ENCODE data around the gene DISP3. TPM values are rescaled to one million over a fixed set of nuclear protein-coding genes. Genes with fewer than 3 reads are reported as not detected.

Gene DISP3
- total RNA-seq, 2 experiments from 2014 or later, result 0.97 to 1.7 TPM

- Histone ChIP-seq H3K79me2 (ENCODE audit: insufficient read depth, low read depth, low read length) (no peaks in the 10 kb centered on the region), H3K4me3 (ENCODE audit: low read depth, low read length, poor library complexity, severe bottlenecking) (no peak overlapping the region), H3K9me2 (ENCODE audit: insufficient read depth, low read length) (no peaks in the 10 kb centered on the region), H4K20me1 (ENCODE audit: insufficient read depth, low read length) (no peaks in the 10 kb centered on the region), H2AFZ (ENCODE audit: low read length) (no peak overlapping the region), H3K4me2 (ENCODE audit: low read length) (no peak overlapping the region), H3K36me3 (ENCODE audit: insufficient read depth, low read length) (no peaks in the 10 kb centered on the region), H3K4me1 (ENCODE audit: insufficient read depth, low read length, poor library complexity, severe bottlenecking) (no peaks in the 10 kb centered on the region), H3K9me3 (ENCODE audit: low read length) (no peaks in the 10 kb centered on the region), H3K27ac (ENCODE audit: low read depth, low read length, poor library complexity, severe bottlenecking) (no peak overlapping the region)
- DNase-seq (ENCODE audit: low spot score), result no peak
- BruUV-seq (replicated peaks), result no TSS peak
- intact Hi-C loops (cut with micrococcal nuclease; ENCODE audit: unreplicated experiment), result no loop called here
- ChIA-PET POLR2A (no interaction called here), CTCF (ENCODE audit: unreplicated experiment) (no interaction called here)
- TF ChIP-seq EZH2phosphoT487 (IDR thresholded peaks at IDR 0.05; ENCODE audit: borderline replicate concordance, low read depth, low read length), result no peak
- no peak for TF ChIP-seq CTCF (conservative IDR thresholded peaks at IDR 0.05; ENCODE audit: low read length)
Observed at GRCh38 chr1:11482198-11482597, 3.2 kb downstream of the DISP3 start.

- no peak for DNase-seq (ENCODE audit: low spot score)
- no peak for TF ChIP-seq CTCF (conservative IDR thresholded peaks at IDR 0.05; ENCODE audit: low read length)
- no peak for TF ChIP-seq EZH2phosphoT487 (IDR thresholded peaks at IDR 0.05; ENCODE audit: borderline replicate concordance, low read depth, low read length)
- POLR2A ChIA-PET, result no interaction called here
- Histone ChIP-seq H3K4me2 (ENCODE audit: low read length) (no peak overlapping the region), H3K4me3 (ENCODE audit: low read depth, low read length, poor library complexity, severe bottlenecking) (no peak overlapping the region), H3K36me3 (ENCODE audit: insufficient read depth, low read length) (no peaks in the 10 kb centered on the region), H3K79me2 (ENCODE audit: insufficient read depth, low read depth, low read length) (no peaks in the 10 kb centered on the region), H3K9me3 (ENCODE audit: low read length) (no peaks in the 10 kb centered on the region), H2AFZ (ENCODE audit: low read length) (no peak overlapping the region), H3K9me2 (ENCODE audit: insufficient read depth, low read length) (no peaks in the 10 kb centered on the region), H3K27ac (ENCODE audit: low read depth, low read length, poor library complexity, severe bottlenecking) (no peak overlapping the region), H3K4me1 (ENCODE audit: insufficient read depth, low read length, poor library complexity, severe bottlenecking) (no peaks in the 10 kb centered on the region), H4K20me1 (ENCODE audit: insufficient read depth, low read length) (no peaks in the 10 kb centered on the region)
- no TSS peak for BruUV-seq (replicated peaks)
- CTCF ChIA-PET (ENCODE audit: unreplicated experiment), result interaction anchor here (0.6 kb wide), 1 partner anchor 171 kb away, joined by 3 read pairs; no protein-coding TSS in a partner anchor
- intact Hi-C loops (cut with micrococcal nuclease; ENCODE audit: unreplicated experiment), result no loop called here
Observed at GRCh38 chr1:11482701-11483479, 3.9 kb downstream of the DISP3 start.

GRCh38 chr1:11483581-11484320 lies 4.8 kb downstream of the DISP3 start:
- Histone ChIP-seq H2AFZ (ENCODE audit: low read length) (no peak overlapping the region), H3K4me1 (ENCODE audit: insufficient read depth, low read length, poor library complexity, severe bottlenecking) (no peaks in the 10 kb centered on the region), H3K4me3 (ENCODE audit: low read depth, low read length, poor library complexity, severe bottlenecking) (no peak overlapping the region), H3K79me2 (ENCODE audit: insufficient read depth, low read depth, low read length) (no peaks in the 10 kb centered on the region), H3K27ac (ENCODE audit: low read depth, low read length, poor library complexity, severe bottlenecking) (no peak overlapping the region), H3K9me2 (ENCODE audit: insufficient read depth, low read length) (no peaks in the 10 kb centered on the region), H3K4me2 (ENCODE audit: low read length) (no peak overlapping the region), H3K9me3 (ENCODE audit: low read length) (no peaks in the 10 kb centered on the region), H4K20me1 (ENCODE audit: insufficient read depth, low read length) (no peaks in the 10 kb centered on the region), H3K36me3 (ENCODE audit: insufficient read depth, low read length) (no peaks in the 10 kb centered on the region)
- no peak for DNase-seq (ENCODE audit: low spot score)
- ChIA-PET CTCF (ENCODE audit: unreplicated experiment) (no interaction called here), POLR2A (no interaction called here)
- no TSS peak for BruUV-seq (replicated peaks)
- intact Hi-C loops (cut with micrococcal nuclease; ENCODE audit: unreplicated experiment), result no loop called here
- no peak for TF ChIP-seq EZH2phosphoT487 (IDR thresholded peaks at IDR 0.05; ENCODE audit: borderline replicate concordance, low read depth, low read length)
- TF ChIP-seq CTCF (conservative IDR thresholded peaks at IDR 0.05; ENCODE audit: low read length), result no peak
